GM12878 (cell line): Measurements from ENCODE around the gene BAHD1.

Source experiments
- IKZF1 ChIP-seq: fragments of 450-650 bp; conservative IDR thresholded peaks from 2 replicates; pipeline ENCODE4 v1.6.1; 2017; ENCODE audit warnings: antibody characterized with exemption, mild to moderate bottlenecking
- POLR2AphosphoS5 ChIP-seq: IDR thresholded peaks from 2 replicates; pipeline ENCODE4 v1.6.1; 2011; ENCODE audit warnings: mild to moderate bottlenecking, low read length, inconsistent platforms
- TF ChIP-seq, protein P1 (sequence below): fragments of 150-350 bp; IDR thresholded peaks from 2 replicates; pipeline ENCODE4 v1.6.1; 2016; ENCODE audit warnings: low read depth, low read length
- TF ChIP-seq, protein P2 (sequence below), 3 experiments: IDR thresholded peaks in 2 of 3; conservative IDR thresholded peaks in 1 of 3; 2 replicates each; pipeline ENCODE4 v1.5.1; 2011; ENCODE audit warnings: low read depth in 3 of 3, low read length in 3 of 3, mild to moderate bottlenecking in 3 of 3, control low read depth in 2 of 3, moderate library complexity in 2 of 3, inconsistent platforms in 1 of 3, mixed read lengths in 1 of 3; ENCODE audit not compliant: control insufficient read depth in 2 of 3, insufficient read depth in 1 of 3; ENCODE audit errors: extremely low read depth in 1 of 3

DNA sequence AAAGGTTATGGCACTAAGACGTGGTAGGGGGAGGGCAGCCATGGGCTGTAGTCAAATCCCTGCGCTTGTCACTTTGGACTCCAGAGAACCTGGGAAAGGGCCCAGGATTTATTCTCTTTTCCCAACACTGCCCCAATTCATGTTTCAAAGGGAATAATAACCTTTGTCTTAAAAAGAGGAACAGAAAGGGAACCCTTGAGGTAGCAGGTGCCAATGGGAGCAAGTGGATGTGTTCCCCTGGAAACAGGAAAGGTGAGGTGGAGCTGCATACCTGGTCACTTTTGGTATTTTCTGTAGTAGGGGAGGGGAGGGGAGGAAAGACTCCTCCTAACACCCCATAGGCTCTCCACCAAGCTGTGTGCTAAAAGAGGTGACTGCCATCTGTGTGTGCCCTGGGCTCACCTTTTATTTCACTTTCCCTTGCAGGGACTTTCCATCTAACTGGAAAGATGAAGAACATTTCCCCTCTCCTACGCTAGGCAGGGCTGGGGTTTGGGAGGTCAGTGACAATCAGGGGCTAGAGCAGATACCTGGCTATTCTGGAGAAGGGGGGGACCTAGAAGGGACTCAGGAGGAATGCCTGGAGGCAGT lies 23.9 kb downstream of the BAHD1 start:
- TF ChIP-seq, protein P1, sequence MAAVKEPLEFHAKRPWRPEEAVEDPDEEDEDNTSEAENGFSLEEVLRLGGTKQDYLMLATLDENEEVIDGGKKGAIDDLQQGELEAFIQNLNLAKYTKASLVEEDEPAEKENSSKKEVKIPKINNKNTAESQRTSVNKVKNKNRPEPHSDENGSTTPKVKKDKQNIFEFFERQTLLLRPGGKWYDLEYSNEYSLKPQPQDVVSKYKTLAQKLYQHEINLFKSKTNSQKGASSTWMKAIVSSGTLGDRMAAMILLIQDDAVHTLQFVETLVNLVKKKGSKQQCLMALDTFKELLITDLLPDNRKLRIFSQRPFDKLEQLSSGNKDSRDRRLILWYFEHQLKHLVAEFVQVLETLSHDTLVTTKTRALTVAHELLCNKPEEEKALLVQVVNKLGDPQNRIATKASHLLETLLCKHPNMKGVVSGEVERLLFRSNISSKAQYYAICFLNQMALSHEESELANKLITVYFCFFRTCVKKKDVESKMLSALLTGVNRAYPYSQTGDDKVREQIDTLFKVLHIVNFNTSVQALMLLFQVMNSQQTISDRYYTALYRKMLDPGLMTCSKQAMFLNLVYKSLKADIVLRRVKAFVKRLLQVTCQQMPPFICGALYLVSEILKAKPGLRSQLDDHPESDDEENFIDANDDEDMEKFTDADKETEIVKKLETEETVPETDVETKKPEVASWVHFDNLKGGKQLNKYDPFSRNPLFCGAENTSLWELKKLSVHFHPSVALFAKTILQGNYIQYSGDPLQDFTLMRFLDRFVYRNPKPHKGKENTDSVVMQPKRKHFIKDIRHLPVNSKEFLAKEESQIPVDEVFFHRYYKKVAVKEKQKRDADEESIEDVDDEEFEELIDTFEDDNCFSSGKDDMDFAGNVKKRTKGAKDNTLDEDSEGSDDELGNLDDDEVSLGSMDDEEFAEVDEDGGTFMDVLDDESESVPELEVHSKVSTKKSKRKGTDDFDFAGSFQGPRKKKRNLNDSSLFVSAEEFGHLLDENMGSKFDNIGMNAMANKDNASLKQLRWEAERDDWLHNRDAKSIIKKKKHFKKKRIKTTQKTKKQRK = no peak
- TF ChIP-seq, protein P2, sequence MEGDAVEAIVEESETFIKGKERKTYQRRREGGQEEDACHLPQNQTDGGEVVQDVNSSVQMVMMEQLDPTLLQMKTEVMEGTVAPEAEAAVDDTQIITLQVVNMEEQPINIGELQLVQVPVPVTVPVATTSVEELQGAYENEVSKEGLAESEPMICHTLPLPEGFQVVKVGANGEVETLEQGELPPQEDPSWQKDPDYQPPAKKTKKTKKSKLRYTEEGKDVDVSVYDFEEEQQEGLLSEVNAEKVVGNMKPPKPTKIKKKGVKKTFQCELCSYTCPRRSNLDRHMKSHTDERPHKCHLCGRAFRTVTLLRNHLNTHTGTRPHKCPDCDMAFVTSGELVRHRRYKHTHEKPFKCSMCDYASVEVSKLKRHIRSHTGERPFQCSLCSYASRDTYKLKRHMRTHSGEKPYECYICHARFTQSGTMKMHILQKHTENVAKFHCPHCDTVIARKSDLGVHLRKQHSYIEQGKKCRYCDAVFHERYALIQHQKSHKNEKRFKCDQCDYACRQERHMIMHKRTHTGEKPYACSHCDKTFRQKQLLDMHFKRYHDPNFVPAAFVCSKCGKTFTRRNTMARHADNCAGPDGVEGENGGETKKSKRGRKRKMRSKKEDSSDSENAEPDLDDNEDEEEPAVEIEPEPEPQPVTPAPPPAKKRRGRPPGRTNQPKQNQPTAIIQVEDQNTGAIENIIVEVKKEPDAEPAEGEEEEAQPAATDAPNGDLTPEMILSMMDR (IDR thresholded peaks at IDR 0.05 in 2 of 3, conservative IDR thresholded peaks at IDR 0.05 in 1 of 3; ENCODE audit: control insufficient read depth in 2 of 3, extremely low read depth in 1 of 3, insufficient read depth in 1 of 3, low read depth in 3 of 3, low read length in 3 of 3) = no peak
- peak; percentile 47; the same call in 1 of the 2 replicates for TF ChIP-seq IKZF1
- TF ChIP-seq POLR2AphosphoS5 = no peak
